HCT116 (cell line): ENCODE data around the gene TMEM117. TPM values are rescaled to one million over a fixed set of nuclear protein-coding genes. Genes with fewer than 3 reads are reported as not detected.

Experiments
- ATAC-seq: fragments of 200-7000 bp; cut with Tn5 transposase; 2 replicates; pipeline ENCODE4 v1.9.1; 2020; ENCODE audit warnings: mild to moderate bottlenecking, moderate library complexity
- BruUV-seq: library from RNA; stranded (reverse); fragments of 400-500 nt; replicated peaks from 2 replicates; lab custom pipeline; 2021; lab: Mats Ljungman, UMichigan
- CTCF ChIA-PET: fragments of 300-600 bp; sonication (Branson Sonifier 250); formaldehyde crosslinking; loops from one replicate; lab custom pipeline; 2021; ENCODE audit warnings: antibody characterized with exemption; lab: Charles Lee
- POLR2A ChIA-PET: fragments of 300-600, 350-600 bp; sonication (Branson Sonifier 250); formaldehyde crosslinking; loops from one replicate; lab custom pipeline; 2021; ENCODE audit warnings: antibody characterized with exemption; lab: Charles Lee
- RAD21 ChIA-PET, 2 experiments: fragments of 300-600 bp; sonication (Branson Sonifier 250); formaldehyde crosslinking; loops; one replicate each; lab custom pipeline; 2023; ENCODE audit warnings: low total read pairs in 2 of 2; ENCODE audit not compliant: uncharacterized antibody in 2 of 2, unreplicated experiment in 2 of 2, low non-redundant PET in 1 of 2; lab: Charles Lee
- DNase-seq: peaks from one replicate; pipeline ENCODE4 v3.0.0-alpha.2; 2010; ENCODE audit warnings: low read depth, low spot score
- H2AFZ ChIP-seq: fragments of 200-600 bp; shearing (Covaris generic), sonication (generic); 2 replicates; pipeline ENCODE4 v1.6.1; 2017; ENCODE audit warnings: low read depth, mixed run types, mixed read lengths, antibody characterized with exemption, low read length; ENCODE audit not compliant: poor library complexity, severe bottlenecking
- H3K27ac ChIP-seq: 2 replicates; pipeline ENCODE4 v1.5.1; 2012; ENCODE audit warnings: low read depth, low read length
- H3K27me3 ChIP-seq: fragments of 200-600 bp; sonication (generic); 2 replicates; pipeline ENCODE4 v1.6.1; 2016; ENCODE audit warnings: mixed run types, low read length, mixed read lengths; ENCODE audit not compliant: insufficient read depth
- H3K36me3 ChIP-seq, 2 experiments: fragments of 200-500 bp in 1 of 2; fragments of 200-600 bp in 1 of 2; sonication (Bioruptor generic) in 1 of 2; sonication (generic) in 1 of 2; 2 replicates each; pipeline versions ENCODE4 v1.5.1 to v1.6.1; 2014 to 2016; ENCODE audit warnings: low read length in 2 of 2, inconsistent platforms in 1 of 2, mixed read lengths in 1 of 2, mixed run types in 1 of 2; ENCODE audit not compliant: insufficient read depth in 2 of 2, control insufficient read depth in 1 of 2
- H3K4me1 ChIP-seq, 2 experiments: fragments of 200-600 bp in 1 of 2; sonication (generic) in 1 of 2; 2 replicates each; pipeline versions ENCODE4 v1.5.1 to v1.6.1; 2012 to 2017; ENCODE audit warnings: low read length in 2 of 2, inconsistent platforms in 1 of 2, mild to moderate bottlenecking in 1 of 2, mixed read lengths in 1 of 2, mixed run types in 1 of 2, moderate library complexity in 1 of 2; ENCODE audit not compliant: insufficient read depth in 2 of 2, control insufficient read depth in 1 of 2
- H3K4me2 ChIP-seq: fragments of 200-600 bp; sonication (generic); 2 replicates; pipeline ENCODE4 v1.6.1; 2017; ENCODE audit warnings: mixed run types, low read length, mixed read lengths
- H3K4me3 ChIP-seq, 2 experiments: fragments of 200-600 bp in 1 of 2; sonication (generic) in 1 of 2; replicated peaks in 1 of 2; 2 replicates each; pipeline ENCODE4 v1.5.1; 2011 to 2016; ENCODE audit warnings: low read length in 2 of 2, control low read depth in 1 of 2, low read depth in 1 of 2, mild to moderate bottlenecking in 1 of 2, mixed read lengths in 1 of 2, mixed run types in 1 of 2
- H3K79me2 ChIP-seq: fragments of 200-600 bp; sonication (generic); 2 replicates; pipeline ENCODE4 v1.6.1; 2017; ENCODE audit warnings: mild to moderate bottlenecking, mixed run types, low read length, moderate library complexity, mixed read lengths; ENCODE audit not compliant: insufficient read depth
- H3K9ac ChIP-seq: fragments of 200-600 bp; sonication (generic); 2 replicates; pipeline ENCODE4 v1.6.1; 2016; ENCODE audit warnings: low read length, mixed read lengths
- H3K9me2 ChIP-seq: fragments of 200-600 bp; sonication (generic), shearing (Covaris generic); 2 replicates; pipeline ENCODE4 v1.6.1; 2017; ENCODE audit warnings: mixed run types, mild to moderate bottlenecking, moderate library complexity; ENCODE audit not compliant: insufficient read depth
- H3K9me3 ChIP-seq, 2 experiments: fragments of 200-500 bp in 1 of 2; fragments of 200-600 bp in 1 of 2; sonication (Bioruptor generic) in 1 of 2; sonication (generic) in 1 of 2; 2 replicates each; pipeline ENCODE4 v1.6.1; 2014 to 2017; ENCODE audit warnings: low read length in 2 of 2, mixed read lengths in 2 of 2, inconsistent platforms in 1 of 2, low read depth in 1 of 2, mild to moderate bottlenecking in 1 of 2, mixed run types in 1 of 2, moderate library complexity in 1 of 2; ENCODE audit not compliant: control insufficient read depth in 1 of 2, insufficient read depth in 1 of 2
- H4K20me1 ChIP-seq: fragments of 200-600 bp; sonication (generic), shearing (Covaris generic); 2 replicates; pipeline ENCODE4 v1.6.1; 2017; ENCODE audit warnings: mixed run types, mild to moderate bottlenecking, moderate library complexity; ENCODE audit not compliant: insufficient read depth
- ELF1 ChIP-seq: IDR thresholded peaks from 2 replicates; pipeline ENCODE4 v1.6.1; 2012; ENCODE audit warnings: low read depth, borderline replicate concordance
- EZH2 ChIP-seq: fragments of 200-600 bp; sonication (generic); IDR thresholded peaks from 2 replicates; pipeline ENCODE4 v1.6.1; 2017; ENCODE audit warnings: antibody characterized with exemption, mixed run types
- EZH2phosphoT487 ChIP-seq: fragments of 200-600 bp; IDR thresholded peaks from 2 replicates; pipeline ENCODE4 v1.6.1; 2018; ENCODE audit warnings: antibody characterized with exemption, borderline replicate concordance
- FOSL1 ChIP-seq: IDR thresholded peaks from 2 replicates; pipeline ENCODE4 v1.6.1; 2012; ENCODE audit warnings: low read depth
- JUND ChIP-seq: IDR thresholded peaks from 2 replicates; pipeline ENCODE4 v1.6.1; 2012
- POLR2AphosphoS5 ChIP-seq: IDR thresholded peaks from 2 replicates; pipeline ENCODE4 v1.6.1; 2011; ENCODE audit warnings: mild to moderate bottlenecking, low read depth, low read length, moderate library complexity
- RAD21 ChIP-seq: IDR thresholded peaks from 2 replicates; pipeline ENCODE4 v1.6.1; 2012; ENCODE audit warnings: low read depth, mild to moderate bottlenecking
- SP1 ChIP-seq: IDR thresholded peaks from 2 replicates; pipeline ENCODE4 v1.6.1; 2012; ENCODE audit warnings: low read depth
- SRF ChIP-seq: IDR thresholded peaks from 2 replicates; pipeline ENCODE4 v1.6.1; 2012; ENCODE audit warnings: low read depth
- TCF7L2 ChIP-seq: IDR thresholded peaks from 2 replicates; pipeline ENCODE4 v1.7.0; 2011; ENCODE audit warnings: borderline replicate concordance, inconsistent platforms; ENCODE audit not compliant: insufficient read depth, insufficient read length; ENCODE audit errors: extremely low read depth
- YY1 ChIP-seq: IDR thresholded peaks from 2 replicates; pipeline ENCODE4 v1.6.1; 2011; ENCODE audit warnings: low read length, low read depth, moderate library complexity, mild to moderate bottlenecking; ENCODE audit not compliant: insufficient replicate concordance; ENCODE audit errors: extremely low read depth
- ZBTB33 ChIP-seq: IDR thresholded peaks from 2 replicates; pipeline ENCODE4 v1.6.1; 2011; ENCODE audit warnings: mild to moderate bottlenecking, low read length, moderate library complexity; ENCODE audit not compliant: insufficient replicate concordance; ENCODE audit errors: extremely low read depth
- ZNF274 ChIP-seq: fragments of 200-500 bp; sonication (Bioruptor generic); IDR thresholded peaks from 2 replicates; pipeline ENCODE4 v1.6.1; 2014; ENCODE audit warnings: mild to moderate bottlenecking, low read depth, low read length, inconsistent platforms
- intact Hi-C: fragments of 100-400 bp; cut with micrococcal nuclease; formaldehyde crosslinking; loops from 2 replicates; pipeline ENCODE4 v1.10.0; 2022
- total RNA-seq: library from RNA; stranded (reverse); gene quantifications from one replicate; pipeline ENCODE4 v1.2.1, GENCODE V29; 2021; ENCODE audit not compliant: unreplicated experiment
- TF ChIP-seq, protein P1 (sequence below): IDR thresholded peaks from 2 replicates; pipeline ENCODE4 v1.6.1; 2012
- TF ChIP-seq, protein P2 (sequence below): IDR thresholded peaks from 2 replicates; pipeline ENCODE4 v1.6.1; 2012

Gene TMEM117
- total RNA-seq, 1 experiment from 2014 or later = 3.6 TPM

DNA sequence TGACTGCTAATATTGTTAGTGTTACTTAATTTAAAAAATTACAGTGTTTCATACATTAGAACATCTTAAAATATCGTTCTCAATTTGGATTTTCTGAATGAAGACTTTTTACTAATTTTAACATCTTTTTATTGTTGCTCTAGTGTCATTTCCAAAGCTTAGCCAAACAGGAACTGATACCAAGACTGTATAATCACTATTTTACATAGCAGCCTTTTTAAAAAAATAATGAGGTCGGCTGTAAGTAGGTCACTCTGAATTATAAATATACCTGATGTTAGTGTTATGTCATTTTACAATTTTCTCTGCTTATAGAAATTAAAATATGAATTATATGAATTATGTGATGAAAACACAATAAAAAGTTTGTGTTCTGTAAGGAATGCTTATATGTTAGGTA is 321.5 kb downstream of the TMEM117 start (continued):
- TF ChIP-seq EZH2phosphoT487 = no peak
- TF ChIP-seq, protein P1, sequence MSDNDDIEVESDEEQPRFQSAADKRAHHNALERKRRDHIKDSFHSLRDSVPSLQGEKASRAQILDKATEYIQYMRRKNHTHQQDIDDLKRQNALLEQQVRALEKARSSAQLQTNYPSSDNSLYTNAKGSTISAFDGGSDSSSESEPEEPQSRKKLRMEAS = no peak
- no peak for TF ChIP-seq SP1

- CTCF ChIA-PET = no interaction called here
- RAD21 ChIA-PET = no interaction called here
- intact Hi-C loops = no loop called here
Observed at GRCh38 chr12:44158746-44159145, 322.9 kb downstream of the TMEM117 start.

GRCh38 chr12:44159216-44159615 is 323.3 kb downstream of the TMEM117 start:
- Histone ChIP-seq H3K4me2 (no peak overlapping the region), H3K9ac (no peak overlapping the region), H4K20me1 (no peaks in the 10 kb centered on the region), H3K4me3 (no peak overlapping the region), H3K27ac (no peak overlapping the region), H3K36me3 (no peaks in the 10 kb centered on the region), H3K9me2 (peaks cover 4% of the 10 kb centered on the region), H3K79me2 (no peaks in the 10 kb centered on the region)
- CTCF ChIA-PET = no interaction called here
- DNase-seq = no peak
- POLR2A ChIA-PET = no interaction called here
- TF ChIP-seq POLR2AphosphoS5 = no peak
- TF ChIP-seq ZBTB33 = no peak
- TF ChIP-seq SRF = no peak
- no peak for TF ChIP-seq ELF1
- no peak for TF ChIP-seq TCF7L2
- no peak for TF ChIP-seq ZNF274
- TF ChIP-seq SP1 = no peak
- TF ChIP-seq YY1 = no peak
- no peak for TF ChIP-seq EZH2phosphoT487
- no peak for TF ChIP-seq JUND
- no peak for TF ChIP-seq RAD21
- TF ChIP-seq, all 23 proteins: peak for 0
- Histone ChIP-seq H3K9me3 (no peaks in the 10 kb centered on the region), H3K27me3 (no peaks in the 10 kb centered on the region), H2AFZ (no peak overlapping the region), H3K4me1 (no peaks in the 10 kb centered on the region)
- ATAC-seq = no peak
- RAD21 ChIA-PET = no interaction called here
- BruUV-seq = no TSS peak
- intact Hi-C loops = no loop called here

More at GRCh38 chr12:44158746-44159145, 322.9 kb downstream of the TMEM117 start:
- Histone ChIP-seq H3K4me1 (no peaks in the 10 kb centered on the region), H3K36me3 (no peaks in the 10 kb centered on the region), H3K9me2 (peaks cover 2% of the 10 kb centered on the region), H3K4me2 (no peak overlapping the region), H3K9ac (no peak overlapping the region), H4K20me1 (no peaks in the 10 kb centered on the region), H2AFZ (no peak overlapping the region), H3K9me3 (no peaks in the 10 kb centered on the region), H3K4me3 (no peak overlapping the region), H3K27me3 (no peaks in the 10 kb centered on the region), H3K79me2 (no peaks in the 10 kb centered on the region), H3K27ac (no peak overlapping the region)
- POLR2A ChIA-PET = no interaction called here
- TF ChIP-seq SP1 (no peak), FOSL1 (no peak), YY1 (no peak), TCF7L2 (no peak), ZNF274 (no peak), RAD21 (no peak), EZH2 (no peak)
- TF ChIP-seq, protein P2, sequence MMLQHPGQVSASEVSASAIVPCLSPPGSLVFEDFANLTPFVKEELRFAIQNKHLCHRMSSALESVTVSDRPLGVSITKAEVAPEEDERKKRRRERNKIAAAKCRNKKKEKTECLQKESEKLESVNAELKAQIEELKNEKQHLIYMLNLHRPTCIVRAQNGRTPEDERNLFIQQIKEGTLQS = no peak
- no TSS peak for BruUV-seq
- DNase-seq (no peak), ATAC-seq (no peak)
